Endothelial cell (in vitro differentiated cells): ENCODE data around the gene STAT4. TPM values are rescaled to one million over a fixed set of nuclear protein-coding genes. Genes with fewer than 3 reads are reported as not detected.
"Not testable (repeated sequence)": the region's sequence is repeated elsewhere in the genome, so short reads cannot be mapped to it uniquely, and the experiment has no call there.

Experiments
- DNase-seq: peaks from one replicate; pipeline ENCODE4 v3.0.0; 2021; ENCODE audit warnings: low spot score
- H3K27ac Mint-ChIP-seq: one replicate; pipeline ENCODE4 v1.8.0; 2021; ENCODE audit warnings: mixed read lengths, inconsistent platforms; ENCODE audit not compliant: unreplicated experiment
- H3K27me3 Mint-ChIP-seq: one replicate; pipeline ENCODE4 v1.8.0; 2021; ENCODE audit warnings: mild to moderate bottlenecking, moderate library complexity, mixed read lengths, inconsistent platforms; ENCODE audit not compliant: unreplicated experiment
- H3K36me3 Mint-ChIP-seq: one replicate; pipeline ENCODE4 v1.8.0; 2021; ENCODE audit warnings: mild to moderate bottlenecking, low read depth, mixed read lengths, inconsistent platforms; ENCODE audit not compliant: unreplicated experiment
- H3K4me1 Mint-ChIP-seq: one replicate; pipeline ENCODE4 v1.8.0; 2021; ENCODE audit warnings: mild to moderate bottlenecking, mixed read lengths, inconsistent platforms; ENCODE audit not compliant: unreplicated experiment
- H3K4me3 Mint-ChIP-seq: one replicate; pipeline ENCODE4 v1.8.0; 2021; ENCODE audit warnings: mild to moderate bottlenecking, mixed read lengths, inconsistent platforms; ENCODE audit not compliant: unreplicated experiment
- H3K9me3 Mint-ChIP-seq: one replicate; pipeline ENCODE4 v1.8.0; 2021; ENCODE audit warnings: mixed read lengths, inconsistent platforms; ENCODE audit not compliant: unreplicated experiment
- CTCF ChIP-seq: fragments of 200-600 bp; sonication (generic); IDR thresholded peaks from one replicate; pipeline ENCODE4 v1.5.0; 2021; ENCODE audit warnings: antibody characterized with exemption; ENCODE audit not compliant: unreplicated experiment
- total RNA-seq: library from RNA; stranded (reverse); fragmentation: NEBNext Ultra II Directional; extraction: Animal tissue kit (Norgen Biotek cat#: 25700); gene quantifications from one replicate; pipeline ENCODE4 v1.2.1, GENCODE V29; 2021; ENCODE audit not compliant: unreplicated experiment

STAT4 gene
- total RNA-seq, 1 donor from 2014 or later = 1.1 TPM

- no peaks in the 10 kb centered on the region for H3K4me1 Mint-ChIP-seq
Measured at GRCh38 chr2:190999058-190999457, 151.7 kb downstream of the STAT4 start.

GRCh38 chr2:190997526-190998113, 153.2 kb downstream of the STAT4 start:
- no peak for DNase-seq
- Mint-ChIP-seq H3K27ac (no peak overlapping the region), H3K27me3 (no peaks in the 10 kb centered on the region), H3K4me1 (no peaks in the 10 kb centered on the region), H3K36me3 (peaks cover 43% of the 10 kb centered on the region), H3K4me3 (no peak overlapping the region), H3K9me3 (no peaks in the 10 kb centered on the region)
- no peak for TF ChIP-seq CTCF

More at GRCh38 chr2:190999058-190999457, 151.7 kb downstream of the STAT4 start:
- TF ChIP-seq CTCF = no peak
- H3K36me3 Mint-ChIP-seq = peaks cover 44% of the 10 kb centered on the region
- H3K27ac Mint-ChIP-seq = no peak overlapping the region
- H3K9me3 Mint-ChIP-seq = no peaks in the 10 kb centered on the region
- H3K4me3 Mint-ChIP-seq = no peak overlapping the region
- no peak for DNase-seq
- peaks cover 1% of the 10 kb centered on the region for H3K27me3 Mint-ChIP-seq

GRCh38 chr2:190996947-190997346, 153.8 kb downstream of the STAT4 start:
- no peaks in the 10 kb centered on the region for H3K27me3 Mint-ChIP-seq
- peaks cover 43% of the 10 kb centered on the region for H3K36me3 Mint-ChIP-seq
- H3K4me3 Mint-ChIP-seq = peak overlapping the region; percentile 8
- no peak overlapping the region for H3K27ac Mint-ChIP-seq
- no peaks in the 10 kb centered on the region for H3K4me1 Mint-ChIP-seq
- no peak for DNase-seq
- TF ChIP-seq CTCF = no peak
- H3K9me3 Mint-ChIP-seq = no peaks in the 10 kb centered on the region

GRCh38 chr2:190996338-190996946, 154.4 kb downstream of the STAT4 start:
- peak; percentile 25 for TF ChIP-seq CTCF
- DNase-seq = peak; percentile 49
- H3K27ac Mint-ChIP-seq = no peak overlapping the region
- no peaks in the 10 kb centered on the region for H3K9me3 Mint-ChIP-seq
- H3K4me1 Mint-ChIP-seq = no peaks in the 10 kb centered on the region
- peaks cover 43% of the 10 kb centered on the region for H3K36me3 Mint-ChIP-seq
- peak overlapping the region; percentile 8 for H3K4me3 Mint-ChIP-seq
- no peaks in the 10 kb centered on the region for H3K27me3 Mint-ChIP-seq

GRCh38 chr2:190995315-190995714, 155.5 kb downstream of the STAT4 start:
- H3K27ac Mint-ChIP-seq, DNase-seq, H3K27me3 Mint-ChIP-seq, H3K9me3 Mint-ChIP-seq, H3K4me1 Mint-ChIP-seq: not testable (repeated sequence)
- Mint-ChIP-seq H3K36me3 (peaks cover 45% of the 10 kb centered on the region), H3K4me3 (peak overlapping the region; percentile 65)
